Measurements from ENCODE around the gene YBEY. TPM values are rescaled to one million over a fixed set of nuclear protein-coding genes. Genes with fewer than 3 reads are reported as not detected.

The YBEY gene
- total RNA-seq, 4 donors from 2014 or later = 4.8 to 33.5 (median 9.1) TPM; not detected in 1

GRCh38 chr21:46243325-46243724 is 42.8 kb upstream of the YBEY start:
- Histone ChIP-seq H3K27ac (no peak overlapping the region), H3K4me3 (no peak overlapping the region), H3K9me3 (no peaks in the 10 kb centered on the region), H3K36me3 (peaks cover 0 to 76% (median 32%) of the 10 kb centered on the region in 4 donors), H3K4me1 (no peaks in the 10 kb centered on the region), H3K27me3 (no peaks in the 10 kb centered on the region)
- WGBS, 2 donors (ENCODE audit: low coverage in 1 of 2) = 80 to 91% methylated on average over 1 to 8 of the region's 8 CpGs
- intact Hi-C loops (cut with DNase I; ENCODE audit: low total_unique reads) (no loop called here), in situ Hi-C loops (cut with MboI; ENCODE audit: low pct_ligation_motif_present in 1 of 4, low pct_unique_long_range_greater_than_20kb in 1 of 4, low sequenced_read_pairs in 3 of 4) (no loop called here)
- DNase-seq = no peak
- TF ChIP-seq POLR2A (IDR thresholded peaks at IDR 0.05) (no peak), POLR2AphosphoS5 (IDR thresholded peaks at IDR 0.05) (no peak), EP300 (IDR thresholded peaks at IDR 0.05; ENCODE audit: low read depth) (no peak)
- TF ChIP-seq, protein P1, sequence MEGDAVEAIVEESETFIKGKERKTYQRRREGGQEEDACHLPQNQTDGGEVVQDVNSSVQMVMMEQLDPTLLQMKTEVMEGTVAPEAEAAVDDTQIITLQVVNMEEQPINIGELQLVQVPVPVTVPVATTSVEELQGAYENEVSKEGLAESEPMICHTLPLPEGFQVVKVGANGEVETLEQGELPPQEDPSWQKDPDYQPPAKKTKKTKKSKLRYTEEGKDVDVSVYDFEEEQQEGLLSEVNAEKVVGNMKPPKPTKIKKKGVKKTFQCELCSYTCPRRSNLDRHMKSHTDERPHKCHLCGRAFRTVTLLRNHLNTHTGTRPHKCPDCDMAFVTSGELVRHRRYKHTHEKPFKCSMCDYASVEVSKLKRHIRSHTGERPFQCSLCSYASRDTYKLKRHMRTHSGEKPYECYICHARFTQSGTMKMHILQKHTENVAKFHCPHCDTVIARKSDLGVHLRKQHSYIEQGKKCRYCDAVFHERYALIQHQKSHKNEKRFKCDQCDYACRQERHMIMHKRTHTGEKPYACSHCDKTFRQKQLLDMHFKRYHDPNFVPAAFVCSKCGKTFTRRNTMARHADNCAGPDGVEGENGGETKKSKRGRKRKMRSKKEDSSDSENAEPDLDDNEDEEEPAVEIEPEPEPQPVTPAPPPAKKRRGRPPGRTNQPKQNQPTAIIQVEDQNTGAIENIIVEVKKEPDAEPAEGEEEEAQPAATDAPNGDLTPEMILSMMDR (IDR thresholded peaks at IDR 0.05) = no peak

- no peak overlapping the region for H3K4me3 ChIP-seq
- intact Hi-C loops (cut with DNase I; ENCODE audit: low total_unique reads) (no loop called here), in situ Hi-C loops (cut with MboI; ENCODE audit: low pct_ligation_motif_present in 1 of 4, low pct_unique_long_range_greater_than_20kb in 1 of 4, low sequenced_read_pairs in 3 of 4) (no loop called here)
- no peak for DNase-seq
- WGBS, 2 donors (ENCODE audit: low coverage in 1 of 2) = 97% methylated on average over 3 of the region's 3 CpGs; no CpG with 5 or more reads in 1 of the 2 donors
- no peaks in the 10 kb centered on the region for H3K4me1 ChIP-seq
- peaks cover 0 to 70% (median 32%) of the 10 kb centered on the region in 4 donors for H3K36me3 ChIP-seq
- H3K27ac ChIP-seq = no peak overlapping the region
- H3K9me3 ChIP-seq = no peaks in the 10 kb centered on the region
- TF ChIP-seq POLR2AphosphoS5 (IDR thresholded peaks at IDR 0.05) (no peak), EP300 (IDR thresholded peaks at IDR 0.05; ENCODE audit: low read depth) (no peak), POLR2A (IDR thresholded peaks at IDR 0.05) (no peak)
- TF ChIP-seq, protein P1 (IDR thresholded peaks at IDR 0.05) = no peak
- H3K27me3 ChIP-seq = no peaks in the 10 kb centered on the region
Observed at GRCh38 chr21:46243960-46244361, 42.2 kb upstream of the YBEY start.

DNA sequence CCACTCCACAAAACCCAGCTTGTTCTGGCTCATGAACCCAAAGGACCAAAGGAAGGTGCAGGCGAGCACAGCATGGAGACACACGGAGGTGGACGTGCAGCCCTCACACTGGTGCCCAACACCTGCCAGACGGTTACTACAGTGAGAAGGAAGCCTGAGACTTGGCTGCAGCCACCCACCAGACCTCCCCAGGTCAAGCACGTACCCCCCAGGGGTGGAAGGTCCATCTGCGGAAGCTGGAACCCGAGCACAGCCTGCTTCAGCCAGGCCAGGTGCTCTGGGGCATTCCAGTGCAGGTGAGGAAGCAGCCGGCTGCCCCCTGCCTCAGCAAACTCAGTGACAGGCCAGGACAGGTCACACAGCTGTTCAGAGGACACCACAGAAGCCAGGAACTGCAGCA is 41.5 kb upstream of the YBEY start:
- Histone ChIP-seq H3K27ac (no peak overlapping the region), H3K27me3 (no peaks in the 10 kb centered on the region), H3K9me3 (no peaks in the 10 kb centered on the region), H3K36me3 (peaks cover 0 to 69% (median 31%) of the 10 kb centered on the region in 4 donors), H3K4me3 (no peak overlapping the region), H3K4me1 (no peaks in the 10 kb centered on the region)
- no peak for DNase-seq
- intact Hi-C loops (cut with DNase I; ENCODE audit: low total_unique reads) = no loop called here
- in situ Hi-C loops (cut with MboI; ENCODE audit: low pct_ligation_motif_present in 1 of 4, low pct_unique_long_range_greater_than_20kb in 1 of 4, low sequenced_read_pairs in 3 of 4) = no loop called here
- whole genome bisulfite sequencing, 2 donors (ENCODE audit: low coverage in 1 of 2) = 83 to 91% methylated on average over 1 to 8 of the region's 8 CpGs
- TF ChIP-seq EP300 (IDR thresholded peaks at IDR 0.05; ENCODE audit: low read depth) (no peak), POLR2A (IDR thresholded peaks at IDR 0.05) (no peak), POLR2AphosphoS5 (IDR thresholded peaks at IDR 0.05) (no peak)
- TF ChIP-seq, protein P1 (IDR thresholded peaks at IDR 0.05) = no peak

DNA sequence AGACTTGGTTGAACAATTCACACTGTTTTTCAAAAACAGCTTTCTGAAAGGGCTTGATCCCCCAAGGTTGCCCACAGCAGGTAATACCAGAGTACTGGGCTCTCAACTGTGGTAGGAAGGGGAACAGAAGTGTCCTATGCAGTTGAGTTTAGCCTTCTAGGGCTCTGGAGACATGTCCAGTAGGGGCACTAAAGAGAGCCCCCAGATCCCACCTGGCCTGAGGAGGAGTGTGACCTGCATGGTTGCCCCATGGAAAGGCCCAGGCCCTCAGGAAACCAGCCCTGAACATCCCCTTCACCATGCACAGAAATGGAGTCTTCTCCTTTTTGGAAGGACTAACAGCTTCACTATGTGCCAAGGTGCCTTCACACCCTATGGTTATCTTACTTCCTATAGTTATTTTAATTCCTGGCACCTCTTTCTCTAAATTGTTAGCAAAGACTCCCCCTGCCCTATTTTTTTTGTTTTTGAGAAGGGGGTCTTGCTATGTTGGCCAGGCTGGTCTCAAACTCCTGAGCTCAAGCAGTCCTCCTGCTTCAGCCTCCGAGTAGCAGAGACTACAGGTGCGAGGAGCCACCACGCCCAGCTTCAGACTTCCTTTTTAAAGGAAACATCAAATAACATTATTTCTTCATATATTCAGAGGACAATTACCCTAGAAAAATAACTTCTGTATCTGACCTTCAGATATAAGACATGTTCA is 40.8 kb upstream of the YBEY start:
- Histone ChIP-seq H3K4me1 (no peaks in the 10 kb centered on the region), H3K27ac (no peak overlapping the region), H3K36me3 (peaks cover 0 to 69% (median 35%) of the 10 kb centered on the region in 4 donors)

More for the DNA sequence above, 40.8 kb upstream of the YBEY start:
- in situ Hi-C loops (cut with MboI; ENCODE audit: low pct_ligation_motif_present in 1 of 4, low pct_unique_long_range_greater_than_20kb in 1 of 4, low sequenced_read_pairs in 3 of 4) (no loop called here), intact Hi-C loops (cut with DNase I; ENCODE audit: low total_unique reads) (no loop called here)
- TF ChIP-seq EP300 (IDR thresholded peaks at IDR 0.05; ENCODE audit: low read depth) (no peak), POLR2A (IDR thresholded peaks at IDR 0.05) (no peak), POLR2AphosphoS5 (IDR thresholded peaks at IDR 0.05) (no peak)
- TF ChIP-seq, protein P1 (IDR thresholded peaks at IDR 0.05) = no peak
- DNase-seq = no peak
- Histone ChIP-seq H3K4me3 (no peak overlapping the region), H3K27me3 (no peaks in the 10 kb centered on the region), H3K9me3 (no peaks in the 10 kb centered on the region)
- 80 to 95% methylated on average over 3 of the region's 3 CpGs for WGBS, 2 donors (ENCODE audit: low coverage in 1 of 2)

Measured in transverse colon (tissue), 4 donors.